Calu3 (cell line): Measurements from ENCODE around the gene RBM12. TPM values are rescaled to one million over a fixed set of nuclear protein-coding genes. Genes with fewer than 3 reads are reported as not detected.

Experiments used
- BruUV-seq: library from RNA; stranded (reverse); fragments of 400-500 nt; replicated peaks from 2 replicates; lab custom pipeline; 2021; lab: Mats Ljungman, UMichigan
- CTCF ChIA-PET: fragments of 300-600 bp; sonication (Branson Sonifier 250); formaldehyde crosslinking; loops from one replicate; lab custom pipeline; 2022; ENCODE audit warnings: antibody characterized with exemption; lab: Charles Lee
- DNase-seq: peaks from one replicate; pipeline ENCODE4 v3.0.0; 2022
- H3K27ac Mint-ChIP-seq: one replicate; pipeline ENCODE4 v1.8.0; 2022; ENCODE audit warnings: mixed read lengths; ENCODE audit not compliant: unreplicated experiment
- H3K27me3 Mint-ChIP-seq: one replicate; pipeline ENCODE4 v1.8.0; 2022; ENCODE audit warnings: mixed read lengths; ENCODE audit not compliant: unreplicated experiment
- H3K36me3 Mint-ChIP-seq: one replicate; pipeline ENCODE4 v1.8.0; 2022; ENCODE audit warnings: mild to moderate bottlenecking, moderate library complexity, mixed read lengths; ENCODE audit not compliant: insufficient read depth, unreplicated experiment
- H3K4me1 Mint-ChIP-seq: one replicate; pipeline ENCODE4 v1.8.0; 2022; ENCODE audit warnings: mild to moderate bottlenecking, low read depth, mixed read lengths; ENCODE audit not compliant: unreplicated experiment
- H3K4me3 Mint-ChIP-seq: one replicate; pipeline ENCODE4 v1.8.0; 2022; ENCODE audit warnings: mild to moderate bottlenecking, low read depth, moderate library complexity, mixed read lengths; ENCODE audit not compliant: unreplicated experiment
- H3K9me3 Mint-ChIP-seq: one replicate; pipeline ENCODE4 v1.8.0; 2022; ENCODE audit warnings: low read depth, mixed read lengths; ENCODE audit not compliant: unreplicated experiment
- intact Hi-C: fragments of 100-400 bp; cut with micrococcal nuclease; formaldehyde crosslinking; loops from one replicate; pipeline ENCODE4 v1.10.0; 2022; ENCODE audit not compliant: unreplicated experiment
- total RNA-seq: library from RNA; stranded (reverse); gene quantifications from 2 replicates; pipeline ENCODE4 v1.2.3, GENCODE V29; 2022
- TF ChIP-seq, protein P1 (sequence below): fragments of 200-600 bp; IDR thresholded peaks from one replicate; pipeline ENCODE4 v1.8.0; 2022; ENCODE audit warnings: antibody characterized with exemption; ENCODE audit not compliant: unreplicated experiment

RBM12 gene
- total RNA-seq, 1 experiment from 2014 or later = 133 TPM

DNA sequence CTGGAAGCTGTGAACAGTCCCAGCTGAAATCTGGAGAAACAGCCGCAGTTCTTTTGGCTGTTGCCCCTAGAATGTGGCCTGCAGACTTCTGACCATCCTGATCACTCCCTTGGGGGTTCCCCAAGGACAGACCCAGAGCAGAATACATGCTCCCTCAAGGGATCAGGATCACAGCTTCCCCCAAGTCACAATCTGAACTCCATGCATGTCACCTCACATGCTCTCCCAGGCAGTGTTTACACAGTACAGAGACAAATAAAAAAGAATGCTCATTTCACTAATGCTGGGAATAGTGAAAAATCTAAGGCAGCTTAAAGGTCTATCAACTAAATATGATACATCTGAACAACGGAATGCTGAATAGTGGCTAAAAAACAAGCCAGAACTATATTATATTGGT lies 28.6 kb downstream of the RBM12 start:
- BruUV-seq = no TSS peak
- intact Hi-C loops = no loop called here
- CTCF ChIA-PET = no interaction called here
- no peak for DNase-seq
- Mint-ChIP-seq H3K4me3 (no peak overlapping the region), H3K4me1 (peaks cover 28% of the 10 kb centered on the region), H3K9me3 (no peaks in the 10 kb centered on the region), H3K27ac (no peak overlapping the region), H3K36me3 (peaks cover 46% of the 10 kb centered on the region), H3K27me3 (no peaks in the 10 kb centered on the region)
- TF ChIP-seq, protein P1, sequence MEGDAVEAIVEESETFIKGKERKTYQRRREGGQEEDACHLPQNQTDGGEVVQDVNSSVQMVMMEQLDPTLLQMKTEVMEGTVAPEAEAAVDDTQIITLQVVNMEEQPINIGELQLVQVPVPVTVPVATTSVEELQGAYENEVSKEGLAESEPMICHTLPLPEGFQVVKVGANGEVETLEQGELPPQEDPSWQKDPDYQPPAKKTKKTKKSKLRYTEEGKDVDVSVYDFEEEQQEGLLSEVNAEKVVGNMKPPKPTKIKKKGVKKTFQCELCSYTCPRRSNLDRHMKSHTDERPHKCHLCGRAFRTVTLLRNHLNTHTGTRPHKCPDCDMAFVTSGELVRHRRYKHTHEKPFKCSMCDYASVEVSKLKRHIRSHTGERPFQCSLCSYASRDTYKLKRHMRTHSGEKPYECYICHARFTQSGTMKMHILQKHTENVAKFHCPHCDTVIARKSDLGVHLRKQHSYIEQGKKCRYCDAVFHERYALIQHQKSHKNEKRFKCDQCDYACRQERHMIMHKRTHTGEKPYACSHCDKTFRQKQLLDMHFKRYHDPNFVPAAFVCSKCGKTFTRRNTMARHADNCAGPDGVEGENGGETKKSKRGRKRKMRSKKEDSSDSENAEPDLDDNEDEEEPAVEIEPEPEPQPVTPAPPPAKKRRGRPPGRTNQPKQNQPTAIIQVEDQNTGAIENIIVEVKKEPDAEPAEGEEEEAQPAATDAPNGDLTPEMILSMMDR = no peak

DNA sequence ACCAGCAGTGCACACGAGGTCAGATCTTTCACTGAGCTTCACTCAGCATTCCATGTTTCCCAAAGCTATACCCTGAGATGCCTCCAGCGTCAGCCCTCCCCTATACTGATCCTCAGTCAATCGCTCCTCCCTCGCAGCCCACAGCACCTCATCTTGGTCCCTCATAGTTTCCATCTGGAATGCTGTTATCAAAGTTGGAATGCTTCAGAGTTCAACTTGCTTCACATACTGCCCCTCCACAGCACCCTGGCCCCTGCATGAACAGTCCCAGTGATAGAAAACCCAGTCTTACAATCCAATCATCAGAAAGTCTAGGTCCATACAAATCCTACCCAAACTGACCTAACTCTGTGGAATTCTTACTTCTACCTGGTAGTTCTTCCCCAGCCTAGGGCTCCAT lies 29.0 kb downstream of the RBM12 start:
- peaks cover 47% of the 10 kb centered on the region for H3K36me3 Mint-ChIP-seq
- H3K4me3 Mint-ChIP-seq = no peak overlapping the region
- no peak for DNase-seq
- TF ChIP-seq, protein P1 = no peak
- peak overlapping the region; percentile 23 for H3K27ac Mint-ChIP-seq
- H3K9me3 Mint-ChIP-seq = no peaks in the 10 kb centered on the region
- H3K27me3 Mint-ChIP-seq = no peaks in the 10 kb centered on the region
- peaks cover 24% of the 10 kb centered on the region for H3K4me1 Mint-ChIP-seq
- no TSS peak for BruUV-seq
- CTCF ChIA-PET = no interaction called here
- intact Hi-C loops = no loop called here

DNA sequence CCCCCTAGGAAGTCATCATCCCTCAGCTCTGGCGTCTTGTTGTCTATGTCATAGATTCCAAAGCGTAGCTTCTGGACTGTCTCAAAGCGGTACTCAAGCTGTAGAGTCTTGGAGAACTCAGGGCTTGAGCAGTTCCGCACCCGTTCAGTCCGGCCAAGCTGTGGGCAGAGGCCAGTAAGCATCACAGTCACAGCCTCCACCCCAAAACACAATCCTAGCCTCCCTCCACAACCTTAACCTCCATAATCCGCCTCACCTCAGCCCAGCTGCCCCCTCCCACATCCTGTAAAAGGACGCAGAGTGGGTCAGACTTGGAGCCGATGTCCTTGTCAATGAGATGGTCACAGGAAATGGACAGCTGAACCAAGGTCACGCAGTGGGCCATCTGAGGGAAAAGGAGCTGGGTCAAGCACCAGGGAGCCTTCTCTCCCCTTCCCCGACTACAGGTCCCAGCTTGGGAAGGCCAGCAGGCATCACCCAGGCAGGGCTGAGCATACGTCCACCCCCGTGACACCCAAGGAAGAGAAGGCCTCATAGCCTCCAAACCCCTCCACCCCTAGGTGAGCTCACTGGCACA lies 32.1 kb downstream of the RBM12 start:
- Mint-ChIP-seq H3K27ac (no peak overlapping the region), H3K4me3 (no peak overlapping the region), H3K36me3 (peaks cover 63% of the 10 kb centered on the region), H3K9me3 (no peaks in the 10 kb centered on the region), H3K4me1 (peaks cover 9% of the 10 kb centered on the region), H3K27me3 (no peaks in the 10 kb centered on the region)
- DNase-seq = no peak
- TF ChIP-seq, protein P1 = no peak
- intact Hi-C loops = no loop called here
- no TSS peak for BruUV-seq
- CTCF ChIA-PET = no interaction called here

DNA sequence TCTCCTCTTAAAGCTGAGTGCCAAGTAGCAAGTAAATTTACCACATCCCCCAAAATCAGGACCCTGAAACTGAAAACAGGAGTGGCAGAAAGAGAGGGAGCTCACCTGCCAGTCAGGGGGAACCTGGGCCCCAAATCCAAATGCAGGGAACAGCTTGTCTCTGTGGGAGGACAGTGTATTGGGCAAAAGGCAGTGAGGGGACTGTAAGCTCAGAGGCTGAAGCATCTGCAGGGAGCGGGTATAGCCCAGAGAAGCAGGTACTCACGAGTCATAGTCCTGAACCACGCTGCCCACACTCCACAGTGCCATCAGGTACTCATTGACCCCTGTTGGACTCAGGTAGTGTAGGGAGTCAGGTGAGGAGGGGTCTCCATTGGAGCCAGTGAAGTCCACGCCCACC lies 34.1 kb downstream of the RBM12 start:
- CTCF ChIA-PET = interaction anchor here (2.0 kb wide), 1 partner anchor 14 kb away, joined by 5 read pairs; no protein-coding TSS in a partner anchor
- Mint-ChIP-seq H3K27me3 (no peaks in the 10 kb centered on the region), H3K9me3 (no peaks in the 10 kb centered on the region), H3K27ac (no peak overlapping the region), H3K4me1 (no peaks in the 10 kb centered on the region), H3K36me3 (peaks cover 83% of the 10 kb centered on the region), H3K4me3 (no peak overlapping the region)
- intact Hi-C loops = no loop called here
- DNase-seq = no peak
- TF ChIP-seq, protein P1 = no peak
- no TSS peak for BruUV-seq
